ENCODE data around the gene ATXN2.
"Not testable (repeated sequence)": the region's sequence is repeated elsewhere in the genome, so short reads cannot be mapped to it uniquely, and the experiment has no call there.

Gene ATXN2, protein sequence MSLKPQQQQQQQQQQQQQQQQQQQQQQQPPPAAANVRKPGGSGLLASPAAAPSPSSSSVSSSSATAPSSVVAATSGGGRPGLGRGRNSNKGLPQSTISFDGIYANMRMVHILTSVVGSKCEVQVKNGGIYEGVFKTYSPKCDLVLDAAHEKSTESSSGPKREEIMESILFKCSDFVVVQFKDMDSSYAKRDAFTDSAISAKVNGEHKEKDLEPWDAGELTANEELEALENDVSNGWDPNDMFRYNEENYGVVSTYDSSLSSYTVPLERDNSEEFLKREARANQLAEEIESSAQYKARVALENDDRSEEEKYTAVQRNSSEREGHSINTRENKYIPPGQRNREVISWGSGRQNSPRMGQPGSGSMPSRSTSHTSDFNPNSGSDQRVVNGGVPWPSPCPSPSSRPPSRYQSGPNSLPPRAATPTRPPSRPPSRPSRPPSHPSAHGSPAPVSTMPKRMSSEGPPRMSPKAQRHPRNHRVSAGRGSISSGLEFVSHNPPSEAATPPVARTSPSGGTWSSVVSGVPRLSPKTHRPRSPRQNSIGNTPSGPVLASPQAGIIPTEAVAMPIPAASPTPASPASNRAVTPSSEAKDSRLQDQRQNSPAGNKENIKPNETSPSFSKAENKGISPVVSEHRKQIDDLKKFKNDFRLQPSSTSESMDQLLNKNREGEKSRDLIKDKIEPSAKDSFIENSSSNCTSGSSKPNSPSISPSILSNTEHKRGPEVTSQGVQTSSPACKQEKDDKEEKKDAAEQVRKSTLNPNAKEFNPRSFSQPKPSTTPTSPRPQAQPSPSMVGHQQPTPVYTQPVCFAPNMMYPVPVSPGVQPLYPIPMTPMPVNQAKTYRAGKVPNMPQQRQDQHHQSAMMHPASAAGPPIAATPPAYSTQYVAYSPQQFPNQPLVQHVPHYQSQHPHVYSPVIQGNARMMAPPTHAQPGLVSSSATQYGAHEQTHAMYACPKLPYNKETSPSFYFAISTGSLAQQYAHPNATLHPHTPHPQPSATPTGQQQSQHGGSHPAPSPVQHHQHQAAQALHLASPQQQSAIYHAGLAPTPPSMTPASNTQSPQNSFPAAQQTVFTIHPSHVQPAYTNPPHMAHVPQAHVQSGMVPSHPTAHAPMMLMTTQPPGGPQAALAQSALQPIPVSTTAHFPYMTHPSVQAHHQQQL

GRCh38 chr12:111598637-111599452, at the start of gene ATXN2:
TSS of gene ATXN2 (minus strand) at chr12:111599315. CDS start at chr12:111599034, 281 bp downstream.
- DNase-seq (ENCODE audit: low read depth in 2 of 2, low spot score in 1 of 2): peak; percentile 42 to 47

DNA sequence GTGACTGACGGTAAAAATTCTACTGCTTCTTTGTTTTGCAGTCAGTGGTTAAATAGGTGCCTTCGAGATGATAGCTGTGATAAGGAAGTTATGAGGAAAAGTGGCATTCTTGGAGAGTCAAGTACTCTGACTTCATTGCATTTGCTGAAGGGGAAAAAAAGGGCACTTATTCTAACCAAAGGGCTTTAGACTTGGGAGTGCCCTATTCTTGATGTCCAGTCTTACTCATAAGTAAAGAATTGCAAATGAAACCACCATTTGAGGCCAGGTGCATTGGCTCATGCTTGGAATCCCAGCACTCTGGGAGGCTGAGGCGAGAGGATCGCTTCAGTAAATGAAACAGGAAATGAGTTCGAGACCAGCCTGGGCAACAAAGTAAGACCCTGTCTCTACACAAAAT, 46.3 kb upstream of the ATXN2 start:
- DNase-seq (ENCODE audit: low read depth in 2 of 2, low spot score in 1 of 2): no peak

- no peak for DNase-seq (ENCODE audit: low read depth in 2 of 2, low spot score in 1 of 2)
Measured at GRCh38 chr12:111643427-111643826, 44.3 kb upstream of the ATXN2 start.

DNA sequence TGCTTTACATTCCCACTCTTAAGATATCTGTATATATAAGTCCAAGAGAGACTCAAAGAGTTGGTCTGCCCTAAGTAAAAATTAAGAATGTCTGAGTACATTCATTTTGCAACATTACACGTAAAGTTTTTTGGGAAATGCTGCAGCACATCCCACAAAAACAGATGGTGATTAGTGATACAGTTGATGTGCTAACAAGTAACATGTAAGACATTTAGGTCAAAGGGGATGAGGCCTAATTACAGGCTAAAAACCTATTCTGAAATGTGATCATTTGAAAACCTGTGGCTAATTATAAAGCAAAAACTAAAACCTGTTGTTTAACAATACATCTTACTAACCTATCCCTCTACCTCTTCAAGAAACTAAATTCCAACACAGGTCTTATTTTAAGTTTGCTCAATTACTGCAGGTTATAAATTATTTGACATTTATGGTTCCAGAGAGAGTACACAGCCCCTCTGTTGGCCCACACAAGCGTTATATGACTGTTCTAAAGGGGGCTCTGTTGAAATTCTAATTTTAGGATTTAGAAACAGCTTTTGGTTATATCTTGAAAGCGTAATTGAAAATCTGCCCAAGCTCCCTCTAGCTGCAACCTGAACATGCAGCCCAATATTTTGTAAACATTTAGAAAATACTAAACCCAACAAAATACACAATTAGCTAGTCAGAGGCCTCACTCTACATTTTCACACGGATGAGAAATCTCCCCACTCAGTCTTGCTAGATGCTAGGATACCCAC, 43.7 kb upstream of the ATXN2 start:
- DNase-seq (ENCODE audit: low read depth in 2 of 2, low spot score in 1 of 2): no peak

DNA sequence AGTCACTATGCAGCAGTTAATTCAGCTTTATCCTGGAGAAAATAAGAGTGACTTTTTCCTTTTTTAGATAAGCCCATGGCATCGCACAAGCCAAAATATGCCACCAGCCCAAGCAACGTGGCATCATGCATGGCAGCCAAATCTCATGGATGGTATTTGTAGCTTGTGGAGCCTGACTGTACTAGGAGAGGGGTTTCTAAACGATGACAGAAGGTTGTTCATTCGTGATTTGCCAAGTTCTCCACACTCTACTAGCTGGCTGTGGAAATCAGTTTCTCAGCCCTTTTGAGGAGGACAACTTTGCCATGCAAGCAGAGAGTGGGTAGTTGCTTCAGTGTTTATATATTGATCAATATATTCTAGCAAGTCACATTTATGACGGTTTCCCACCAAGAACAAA, 41.4 kb upstream of the ATXN2 start:
- no peak for DNase-seq (ENCODE audit: low read depth in 2 of 2, low spot score in 1 of 2)

DNA sequence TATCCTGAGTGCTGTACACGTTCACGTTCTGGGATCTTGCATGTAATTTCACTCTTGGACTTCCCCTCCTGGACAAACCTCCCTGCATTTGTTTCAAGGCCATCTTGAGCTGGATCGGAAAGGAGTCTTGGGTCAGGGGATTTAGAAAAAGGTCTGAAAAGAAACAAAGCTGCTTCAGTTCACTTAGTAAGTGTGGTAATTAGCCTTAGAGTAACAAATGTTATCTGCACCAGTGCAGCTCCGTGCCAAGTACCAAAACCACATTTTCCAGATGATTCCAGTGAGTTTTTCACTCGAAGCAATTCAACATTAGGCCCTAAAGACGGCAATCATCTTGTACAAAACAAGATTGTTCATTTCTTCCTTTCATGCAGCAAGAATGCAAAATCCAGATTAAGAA, 39.4 kb upstream of the ATXN2 start:
- no peak for DNase-seq (ENCODE audit: low read depth in 2 of 2, low spot score in 1 of 2)

GRCh38 chr12:111636209-111636945, 37.3 kb upstream of the ATXN2 start:
- DNase-seq (ENCODE audit: low read depth in 2 of 2, low spot score in 1 of 2): no peak

GRCh38 chr12:111635524-111635923, 36.4 kb upstream of the ATXN2 start:
- no peak for DNase-seq (ENCODE audit: low read depth in 2 of 2, low spot score in 1 of 2)

DNA sequence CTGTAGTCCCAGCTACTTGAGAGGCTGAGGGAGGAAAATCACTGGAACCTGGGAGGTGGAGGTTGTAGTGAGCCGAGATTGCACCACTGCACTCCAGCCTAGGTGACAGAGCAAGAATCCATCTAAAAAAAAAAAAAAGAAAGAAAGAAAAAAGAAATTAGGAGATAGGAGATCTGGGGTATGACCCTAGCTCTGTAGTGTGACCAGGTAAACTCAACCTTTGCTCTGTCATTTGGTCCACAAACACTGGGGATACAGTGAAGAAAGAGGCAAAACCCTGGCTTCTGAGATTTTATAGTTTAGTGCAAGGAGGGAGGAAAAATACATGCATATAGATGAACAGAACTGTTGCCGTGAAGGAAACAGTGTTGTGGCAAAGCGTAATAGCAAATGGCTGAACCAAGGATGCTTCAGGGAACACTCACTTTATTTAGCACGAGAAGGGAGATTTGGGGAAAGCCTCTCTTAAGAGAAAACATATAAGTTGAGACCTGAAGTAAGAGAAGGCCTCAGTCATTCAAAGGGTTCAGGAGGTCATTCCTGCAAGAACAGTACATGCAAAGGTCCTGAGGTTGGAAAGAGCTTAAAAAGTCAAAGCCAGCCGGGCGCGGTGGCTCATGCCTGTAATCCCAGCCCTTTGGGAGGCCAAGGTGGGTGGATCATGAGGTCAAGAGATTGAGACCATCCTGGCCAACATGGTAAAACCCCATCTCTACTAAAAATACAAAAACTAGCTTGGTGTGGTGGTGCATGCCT, 29.6 kb upstream of the ATXN2 start:
- no peak for DNase-seq (ENCODE audit: low read depth in 2 of 2, low spot score in 1 of 2)

DNA sequence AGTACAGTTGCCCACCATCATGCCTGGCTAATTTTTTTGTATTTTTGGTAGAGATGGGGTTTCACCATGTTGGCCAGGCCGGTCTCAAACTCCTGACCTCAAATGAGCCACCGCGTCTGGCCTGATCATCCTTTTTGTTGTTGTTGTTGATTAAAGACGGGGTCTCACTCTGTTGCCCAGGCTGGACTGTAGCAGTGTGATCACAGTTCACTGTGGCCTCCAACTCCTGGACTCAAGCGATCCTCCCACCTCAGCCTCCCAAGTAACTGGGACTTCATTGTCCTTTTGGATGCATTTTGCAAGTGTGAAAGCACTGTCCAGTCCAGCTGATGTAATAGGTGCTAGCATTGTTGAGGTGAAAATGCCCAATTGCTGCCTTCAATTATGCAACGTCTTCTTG, 27.1 kb upstream of the ATXN2 start:
- DNase-seq (ENCODE audit: low read depth in 2 of 2, low spot score in 1 of 2): no peak

DNA sequence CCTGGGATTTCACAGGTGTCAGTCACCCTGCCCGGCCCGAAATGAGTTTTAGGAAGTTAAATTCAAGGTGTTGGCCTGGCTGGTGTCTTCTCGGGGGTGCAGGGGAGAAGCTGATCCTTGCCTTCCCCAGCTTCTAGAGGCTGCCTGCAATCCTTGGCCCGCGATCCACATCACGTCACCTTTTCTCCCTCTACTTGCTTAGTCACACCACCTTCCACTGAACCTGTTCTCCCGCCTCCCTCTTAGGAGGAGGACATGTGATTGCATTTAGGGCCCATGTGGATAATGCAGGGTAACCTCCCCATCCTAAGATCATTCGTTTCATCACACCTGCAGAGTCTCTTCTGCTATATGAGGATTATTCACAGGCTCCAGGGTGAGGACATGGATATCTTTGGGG, 25.4 kb upstream of the ATXN2 start:
- DNase-seq (ENCODE audit: low read depth in 2 of 2, low spot score in 1 of 2): no peak

GRCh38 chr12:111617841-111618240, 18.7 kb upstream of the ATXN2 start:
- not testable (repeated sequence) for DNase-seq (ENCODE audit: low read depth in 2 of 2, low spot score in 1 of 2)

DNA sequence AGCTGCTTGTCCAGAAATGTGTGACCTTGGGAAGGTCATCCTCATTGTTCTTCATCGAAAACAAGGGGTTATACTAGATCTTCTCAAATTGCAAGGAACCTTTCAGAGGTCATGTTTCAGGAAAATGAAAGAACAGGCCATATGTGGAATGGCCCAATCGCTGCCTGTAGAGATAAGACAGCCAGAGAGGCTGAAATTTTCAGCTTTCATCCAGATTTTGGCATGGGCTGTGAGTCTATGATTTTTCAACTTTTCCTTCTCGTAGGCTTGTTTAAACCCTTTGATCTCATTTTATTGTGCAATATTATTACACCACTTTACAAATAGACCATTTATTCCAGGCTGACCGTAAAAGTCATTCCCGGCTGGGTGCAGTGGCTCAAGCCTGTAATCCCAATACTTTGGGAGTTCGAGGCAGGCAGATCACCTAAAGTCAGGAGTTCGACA, 17.1 kb upstream of the ATXN2 start:
- DNase-seq (ENCODE audit: low read depth in 2 of 2, low spot score in 1 of 2): no peak

DNA sequence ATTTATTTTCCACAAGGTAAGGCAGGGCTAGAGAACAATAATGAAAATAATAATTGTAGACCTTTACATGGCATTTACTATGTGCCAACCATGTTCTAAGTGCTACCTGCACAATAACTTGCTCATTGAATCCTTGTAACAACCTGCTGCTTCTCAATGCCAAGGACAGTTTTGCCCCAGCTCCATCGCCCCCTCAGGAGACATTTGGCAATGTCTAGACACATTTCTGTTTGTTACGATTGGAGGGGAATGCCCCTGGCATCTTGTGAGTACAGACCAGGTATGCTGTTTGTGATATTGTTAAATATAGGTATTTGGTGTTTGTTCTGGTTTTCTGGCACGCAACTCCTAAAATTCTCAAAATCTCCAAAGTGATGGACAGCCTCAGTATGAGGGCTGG, 8.1 kb upstream of the ATXN2 start:
- DNase-seq (ENCODE audit: low read depth in 2 of 2, low spot score in 1 of 2): no peak

GRCh38 chr12:111606767-111607230, 7.7 kb upstream of the ATXN2 start:
- no peak for DNase-seq (ENCODE audit: low read depth in 2 of 2, low spot score in 1 of 2)

- DNase-seq (ENCODE audit: low read depth in 2 of 2, low spot score in 1 of 2): no peak
Measured at GRCh38 chr12:111605911-111606766, 7.0 kb upstream of the ATXN2 start.

DNA sequence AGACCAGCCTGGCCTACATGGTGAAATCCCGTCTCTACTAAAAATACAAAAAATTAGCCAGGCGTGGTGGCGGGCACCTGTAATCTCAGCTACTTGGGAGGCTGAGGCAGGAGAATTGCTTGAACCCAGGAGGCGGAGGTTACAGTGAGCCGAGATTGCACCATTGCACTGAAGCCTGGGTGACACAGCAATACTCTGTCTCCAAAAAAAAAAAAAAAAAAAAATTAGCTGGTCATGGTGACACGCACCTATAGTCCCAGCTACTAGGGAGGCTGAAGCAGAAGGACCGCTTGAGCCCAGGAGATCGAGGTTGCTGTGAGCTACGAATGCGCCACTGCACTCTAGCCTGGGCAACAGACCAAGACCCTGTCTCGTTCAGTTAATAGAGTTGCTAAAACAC, 3.7 kb upstream of the ATXN2 start:
- not testable (repeated sequence) for DNase-seq (ENCODE audit: low read depth in 2 of 2, low spot score in 1 of 2)

GRCh38 chr12:111602348-111602747, 3.2 kb upstream of the ATXN2 start:
- no peak for DNase-seq (ENCODE audit: low read depth in 2 of 2, low spot score in 1 of 2)
